Smooth muscle cell (in vitro differentiated cells): Measurements from ENCODE around the gene RPH3AL. TPM values are rescaled to one million over a fixed set of nuclear protein-coding genes. Genes with fewer than 3 reads are reported as not detected.

Experiments
- DNase-seq: peaks from one replicate; lab custom pipeline; 2025; ENCODE audit not compliant: unreplicated experiment; lab: John Stamatoyannopoulos, UW
- H2AFZ ChIP-seq: fragments of 200-600 bp; sonication (generic); 2 replicates; pipeline ENCODE4 v1.6.0; 2016; ENCODE audit warnings: antibody characterized with exemption, low read depth, mild to moderate bottlenecking
- H3F3A ChIP-seq: fragments of 200-600 bp; sonication (generic); 2 replicates; pipeline ENCODE4 v1.6.0; 2017; ENCODE audit warnings: antibody characterized with exemption, low read depth
- H3K27ac ChIP-seq: fragments of 200-600 bp; sonication (generic); 2 replicates; pipeline ENCODE4 v1.5.1; 2016; ENCODE audit warnings: low read depth, mild to moderate bottlenecking
- H3K27me3 ChIP-seq: fragments of 200-600 bp; sonication (generic); 2 replicates; pipeline ENCODE4 v1.6.1; 2016; ENCODE audit warnings: low read depth, mild to moderate bottlenecking
- H3K36me3 ChIP-seq: fragments of 200-600 bp; sonication (generic); 2 replicates; pipeline ENCODE4 v1.5.1; 2016; ENCODE audit warnings: low read depth
- H3K4me1 ChIP-seq: fragments of 200-600 bp; sonication (generic); 2 replicates; pipeline ENCODE4 v1.5.1; 2016; ENCODE audit warnings: low read depth
- H3K4me2 ChIP-seq: fragments of 200-600 bp; sonication (generic); 2 replicates; pipeline ENCODE4 v1.6.0; 2016; ENCODE audit warnings: mild to moderate bottlenecking
- H3K4me3 ChIP-seq: fragments of 200-600 bp; sonication (generic); 2 replicates; pipeline ENCODE4 v1.5.1; 2016; ENCODE audit warnings: mild to moderate bottlenecking
- H3K79me2 ChIP-seq: fragments of 200-600 bp; sonication (generic); 2 replicates; pipeline ENCODE4 v1.6.0; 2016; ENCODE audit warnings: low read depth, mild to moderate bottlenecking
- H3K9ac ChIP-seq: fragments of 200-600 bp; sonication (generic); 2 replicates; pipeline ENCODE4 v1.6.0; 2016; ENCODE audit warnings: low read depth
- H3K9me3 ChIP-seq: fragments of 200-600 bp; sonication (generic); replicated peaks from 2 replicates; pipeline ENCODE4 v1.5.1; 2016; ENCODE audit warnings: low read depth
- H4K20me1 ChIP-seq: fragments of 200-600 bp; sonication (generic); 2 replicates; pipeline ENCODE4 v1.6.0; 2016; ENCODE audit warnings: low read depth
- CTCF ChIP-seq: fragments of 200-600 bp; sonication (generic); IDR thresholded peaks from 2 replicates; pipeline ENCODE4 v1.5.1; 2017; ENCODE audit warnings: borderline replicate concordance, mild to moderate bottlenecking, antibody characterized with exemption; ENCODE audit not compliant: insufficient read depth, poor library complexity, severe bottlenecking
- WGBS: methylation state at CpG from one replicate; pipeline ENCODE4 v1.1.7; 2016; ENCODE audit warnings: low lambda C conversion rate; 5-methylcytosine and 5-hydroxymethylcytosine counted together
- polyA plus RNA-seq: library from polyadenylated mRNA; unstranded; fragments of >200 nt; fragmentation: Nextera tagmentation; extraction: Ambion mirVana; gene quantifications from 2 replicates; pipeline ENCODE4 v1.2.1, GENCODE V29; 2016
- total RNA-seq: library from RNA; depleted of rRNA; stranded (reverse); fragments of >200 nt; gene quantifications from 2 replicates; pipeline ENCODE4 v1.2.3, GENCODE V29; 2014

RPH3AL gene
- total and polyA plus RNA-seq, 2 experiments from 2014 or later, result 1.8 to 3.3 TPM

GRCh38 chr17:327296-327695 is 25.3 kb downstream of the RPH3AL start:
- TF ChIP-seq CTCF, result no peak
- no peak for DNase-seq
- 94% methylated on average over 11 of the region's 11 CpGs for WGBS

GRCh38 chr17:326010-326621 is 26.5 kb downstream of the RPH3AL start:
- no peaks in the 10 kb centered on the region for H3K27me3 ChIP-seq
- no peak overlapping the region for H3K4me3 ChIP-seq
- no peak overlapping the region for H3K27ac ChIP-seq
- H3K4me2 ChIP-seq, result no peak overlapping the region
- H3K4me1 ChIP-seq, result peaks cover under 1% of the 10 kb centered on the region
- 87% methylated on average over 20 of the region's 21 CpGs for WGBS
- H4K20me1 ChIP-seq, result no peaks in the 10 kb centered on the region
- no peak overlapping the region for H2AFZ ChIP-seq
- no peaks in the 10 kb centered on the region for H3K9me3 ChIP-seq
- no peaks in the 10 kb centered on the region for H3F3A ChIP-seq
- no peak for TF ChIP-seq CTCF
- no peaks in the 10 kb centered on the region for H3K79me2 ChIP-seq
- no peak overlapping the region for H3K9ac ChIP-seq
- H3K36me3 ChIP-seq, result no peaks in the 10 kb centered on the region
- DNase-seq, result no peak

More at GRCh38 chr17:327296-327695, 25.3 kb downstream of the RPH3AL start:
- H3K9me3 ChIP-seq, result no peaks in the 10 kb centered on the region
- H3K9ac ChIP-seq, result no peak overlapping the region
- H3K27me3 ChIP-seq, result no peaks in the 10 kb centered on the region
- no peak overlapping the region for H3K4me3 ChIP-seq
- no peak overlapping the region for H2AFZ ChIP-seq
- no peaks in the 10 kb centered on the region for H3F3A ChIP-seq
- no peaks in the 10 kb centered on the region for H3K36me3 ChIP-seq
- no peak overlapping the region for H3K27ac ChIP-seq
- H3K79me2 ChIP-seq, result no peaks in the 10 kb centered on the region
- H3K4me1 ChIP-seq, result peaks cover 11% of the 10 kb centered on the region
- H4K20me1 ChIP-seq, result no peaks in the 10 kb centered on the region
- no peak overlapping the region for H3K4me2 ChIP-seq

- Histone ChIP-seq H3K27me3 (no peaks in the 10 kb centered on the region), H3K9ac (no peak overlapping the region), H3K27ac (no peak overlapping the region), H3K4me2 (no peak overlapping the region), H3F3A (no peaks in the 10 kb centered on the region), H3K36me3 (no peaks in the 10 kb centered on the region), H3K4me3 (no peak overlapping the region), H4K20me1 (no peaks in the 10 kb centered on the region), H3K79me2 (no peaks in the 10 kb centered on the region), H2AFZ (no peak overlapping the region), H3K9me3 (no peaks in the 10 kb centered on the region), H3K4me1 (peaks cover 5% of the 10 kb centered on the region)
- no peak for TF ChIP-seq CTCF
- 96% methylated on average over 13 of the region's 13 CpGs for WGBS
- no peak for DNase-seq
These were observed 27.2 kb downstream of the RPH3AL start for GRCh38 chr17:325270-326009.
